K562 (cell line): Measurements from ENCODE around the gene EDEM1. TPM values are rescaled to one million over a fixed set of nuclear protein-coding genes. Genes with fewer than 3 reads are reported as not detected.

Experiments
- CBFA2T3 ChIP-seq: fragments of 450-650 bp; IDR thresholded peaks from 2 replicates; pipeline ENCODE4 v1.6.1; 2017
- CHD2 ChIP-seq: IDR thresholded peaks from 2 replicates; pipeline ENCODE4 v1.6.1; 2011; ENCODE audit warnings: low read depth, low read length
- DIDO1 ChIP-seq: fragments of 450-650 bp; IDR thresholded peaks from 2 replicates; pipeline ENCODE4 v1.6.1; 2016; ENCODE audit warnings: low read depth, missing biosample characterization, missing genetic modification characterization
- HDAC3 ChIP-seq: fragments of 450-650 bp; IDR thresholded peaks from 2 replicates; pipeline ENCODE4 v1.6.1; 2018; ENCODE audit warnings: borderline replicate concordance, mild to moderate bottlenecking, moderate library complexity; ENCODE audit not compliant: partially characterized antibody
- IFI16 ChIP-seq: fragments of 250-450 bp; sonication (Bioruptor Pico); IDR thresholded peaks from 2 replicates; pipeline ENCODE4 v2.1.2; 2022; ENCODE audit warnings: mild to moderate bottlenecking, inconsistent platforms
- LEF1 ChIP-seq: fragments of 450-650 bp; IDR thresholded peaks from 2 replicates; pipeline ENCODE4 v1.6.1; 2016; ENCODE audit warnings: mild to moderate bottlenecking
- NR3C1 ChIP-seq: sonication (generic); formaldehyde crosslinking; IDR thresholded peaks from 2 replicates; pipeline ENCODE4 v1.8.1; 2022; ENCODE audit warnings: missing genetic modification reagents
- TAF1 ChIP-seq: IDR thresholded peaks from 2 replicates; pipeline ENCODE4 v1.6.1; 2011; ENCODE audit warnings: mild to moderate bottlenecking, low read length, moderate library complexity; ENCODE audit not compliant: insufficient read depth, control insufficient read depth, severe bottlenecking; ENCODE audit errors: extremely low read depth
- ZFP36 ChIP-seq: fragments of 150-350 bp; IDR thresholded peaks from 2 replicates; pipeline ENCODE4 v1.6.1; 2018; ENCODE audit warnings: low read length, low read depth; ENCODE audit not compliant: partially characterized antibody
- ZNF551 ChIP-seq: fragments of 250-450 bp; sonication (Bioruptor Pico); IDR thresholded peaks from 2 replicates; pipeline ENCODE4 v1.5.0; 2021; ENCODE audit warnings: mild to moderate bottlenecking, moderate library complexity
- ZNF57 ChIP-seq: fragments of 450-650 bp; formaldehyde crosslinking; IDR thresholded peaks from 2 replicates; pipeline ENCODE4 v1.4.0; 2020; ENCODE audit warnings: mild to moderate bottlenecking, moderate library complexity
- ZNF584 ChIP-seq: fragments of 200-800 bp; sonication (Bioruptor generic); IDR thresholded peaks from 2 replicates; pipeline ENCODE4 v1.6.1; 2016; ENCODE audit warnings: low read depth, mild to moderate bottlenecking, missing genetic modification characterization, missing compliant biosample characterization
- ZNF766 ChIP-seq: fragments of 200-800 bp; sonication (Bioruptor generic); conservative IDR thresholded peaks from 2 replicates; pipeline ENCODE4 v1.6.1; 2016; ENCODE audit warnings: missing genetic modification characterization, missing compliant biosample characterization
- ZNF79 ChIP-seq: fragments of 250-450 bp; sonication (Bioruptor Pico); IDR thresholded peaks from 2 replicates; pipeline ENCODE4 v1.4.0; 2020; ENCODE audit warnings: low read depth, mild to moderate bottlenecking, moderate library complexity
- polyA plus RNA-seq, 8 experiments: library from polyadenylated mRNA; depleted of rRNA in 4 of 8; stranded (reverse) in 5 of 8; unstranded in 3 of 8; fragments of >200 nt; fragmentation: Nextera tagmentation in 2 of 8; fragmentation: Illumina TruSeq in 1 of 8; extraction: Ambion mirVana in 2 of 8; extraction: Trizol in 1 of 8; gene quantifications; 2 replicates each; pipeline versions ENCODE4 v1.2.1 to v1.2.3, GENCODE V29; 2011 to 2014; ENCODE audit warnings: inconsistent platforms in 1 of 8, missing spikeins in 1 of 8
- total RNA-seq, 7 experiments: library from RNA; depleted of rRNA in 6 of 7; stranded (reverse); fragments of >200 nt in 6 of 7; fragmentation: Illumina TruSeq in 2 of 7; extraction: Trizol in 2 of 7; gene quantifications; 2 replicates each; pipeline versions ENCODE4 v1.2.1 to v1.2.3, GENCODE V29; 2011 to 2021; ENCODE audit warnings: low replicate concordance in 1 of 7
- TF ChIP-seq, protein P1 (sequence below), 3 experiments: fragments of 200-800 bp in 1 of 3; fragments of 250-450 bp in 1 of 3; fragments of 450-650 bp in 1 of 3; sonication (Bioruptor Pico) in 1 of 3; sonication (Bioruptor generic) in 1 of 3; formaldehyde crosslinking in 1 of 3; IDR thresholded peaks; 2 replicates each; pipeline versions ENCODE4 v1.6.1 to v1.8.0; 2016 to 2022; ENCODE audit warnings: mild to moderate bottlenecking in 2 of 3, missing genetic modification characterization in 2 of 3, missing compliant biosample characterization in 1 of 3, moderate library complexity in 1 of 3
- TF ChIP-seq, protein P2 (sequence below): sonication (generic); formaldehyde crosslinking; IDR thresholded peaks from 2 replicates; pipeline ENCODE4 v1.8.1; 2023; ENCODE audit warnings: mild to moderate bottlenecking, missing genetic modification reagents
- TF ChIP-seq, protein P3 (sequence below): fragments of 450-650 bp; formaldehyde crosslinking; IDR thresholded peaks from 2 replicates; pipeline ENCODE4 v1.4.0; 2020; ENCODE audit warnings: mild to moderate bottlenecking, moderate library complexity
- TF ChIP-seq, protein P4 (sequence below): fragments of 450-650 bp; formaldehyde crosslinking; IDR thresholded peaks from 2 replicates; pipeline ENCODE4 v1.4.0; 2020; ENCODE audit warnings: mild to moderate bottlenecking, moderate library complexity

The EDEM1 gene
- total and polyA plus RNA-seq, 9 of the 15 experiments (the other 6 are each of a cell fraction or from before 2014, with no cell fraction given), result 6.2 to 36.7 (median 14.3) TPM

DNA sequence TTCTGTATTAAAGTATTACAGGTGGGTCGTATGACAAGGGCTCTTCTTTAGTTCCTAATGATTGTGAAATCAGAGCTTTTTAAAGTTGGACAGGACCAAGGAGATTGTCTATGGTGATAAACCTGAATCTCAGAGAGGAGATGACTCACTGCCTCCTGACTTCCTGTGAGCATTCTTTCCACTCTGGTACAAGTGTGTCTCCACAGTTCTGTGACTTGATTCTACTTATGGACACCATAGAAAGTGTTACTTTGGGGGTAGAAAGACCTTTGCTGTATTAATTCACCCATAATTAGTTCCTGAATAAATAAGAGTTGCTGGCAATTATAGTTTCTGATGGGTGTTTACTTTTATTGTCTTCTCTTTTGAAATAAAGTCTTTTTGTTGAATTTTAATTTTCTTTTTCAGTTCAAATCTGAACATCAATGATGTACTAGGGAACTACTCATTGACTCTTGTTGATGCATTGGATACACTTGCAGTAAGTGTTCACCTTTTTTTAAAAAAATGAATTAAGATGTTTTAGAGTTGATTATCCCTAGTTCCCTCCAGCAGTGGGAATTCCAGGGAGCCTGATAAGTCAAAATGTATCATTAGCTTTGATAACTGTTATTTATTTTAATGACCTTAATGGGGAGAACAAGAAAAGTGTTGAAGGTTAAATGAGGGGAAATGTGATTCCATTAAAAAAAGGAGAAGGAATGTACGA is 7.4 kb downstream of the EDEM1 start (continued):
- TF ChIP-seq, protein P1, sequence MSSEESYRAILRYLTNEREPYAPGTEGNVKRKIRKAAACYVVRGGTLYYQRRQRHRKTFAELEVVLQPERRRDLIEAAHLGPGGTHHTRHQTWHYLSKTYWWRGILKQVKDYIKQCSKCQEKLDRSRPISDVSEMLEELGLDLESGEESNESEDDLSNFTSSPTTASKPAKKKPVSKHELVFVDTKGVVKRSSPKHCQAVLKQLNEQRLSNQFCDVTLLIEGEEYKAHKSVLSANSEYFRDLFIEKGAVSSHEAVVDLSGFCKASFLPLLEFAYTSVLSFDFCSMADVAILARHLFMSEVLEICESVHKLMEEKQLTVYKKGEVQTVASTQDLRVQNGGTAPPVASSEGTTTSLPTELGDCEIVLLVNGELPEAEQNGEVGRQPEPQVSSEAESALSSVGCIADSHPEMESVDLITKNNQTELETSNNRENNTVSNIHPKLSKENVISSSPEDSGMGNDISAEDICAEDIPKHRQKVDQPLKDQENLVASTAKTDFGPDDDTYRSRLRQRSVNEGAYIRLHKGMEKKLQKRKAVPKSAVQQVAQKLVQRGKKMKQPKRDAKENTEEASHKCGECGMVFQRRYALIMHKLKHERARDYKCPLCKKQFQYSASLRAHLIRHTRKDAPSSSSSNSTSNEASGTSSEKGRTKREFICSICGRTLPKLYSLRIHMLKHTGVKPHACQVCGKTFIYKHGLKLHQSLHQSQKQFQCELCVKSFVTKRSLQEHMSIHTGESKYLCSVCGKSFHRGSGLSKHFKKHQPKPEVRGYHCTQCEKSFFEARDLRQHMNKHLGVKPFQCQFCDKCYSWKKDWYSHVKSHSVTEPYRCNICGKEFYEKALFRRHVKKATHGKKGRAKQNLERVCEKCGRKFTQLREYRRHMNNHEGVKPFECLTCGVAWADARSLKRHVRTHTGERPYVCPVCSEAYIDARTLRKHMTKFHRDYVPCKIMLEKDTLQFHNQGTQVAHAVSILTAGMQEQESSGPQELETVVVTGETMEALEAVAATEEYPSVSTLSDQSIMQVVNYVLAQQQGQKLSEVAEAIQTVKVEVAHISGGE (CRISPR knock-in tag; IDR thresholded peaks at IDR 0.05), result no peak
- TF ChIP-seq CBFA2T3 (peak; percentile 54), DIDO1 (tag) (no peak), LEF1 (no peak; the same call in 1 of the 2 replicates), IFI16 (no peak), TAF1 (no peak), ZNF57 (CRISPR knock-in tag) (no peak), ZFP36 (no peak), ZNF584 (CRISPR knock-in tag) (peak; percentile 87), ZNF79 (CRISPR knock-in tag) (peak; percentile 55; the same call in 1 of the 2 replicates), CHD2 (no peak), NR3C1 (no peak), HDAC3 (peak; percentile 72), ZNF766 (CRISPR knock-in tag) (peak; percentile 73), ZNF551 (CRISPR knock-in tag) (0 out of 2 replicates have a peak, but pooled peaks have one; percentile 9)
- TF ChIP-seq, protein P2, sequence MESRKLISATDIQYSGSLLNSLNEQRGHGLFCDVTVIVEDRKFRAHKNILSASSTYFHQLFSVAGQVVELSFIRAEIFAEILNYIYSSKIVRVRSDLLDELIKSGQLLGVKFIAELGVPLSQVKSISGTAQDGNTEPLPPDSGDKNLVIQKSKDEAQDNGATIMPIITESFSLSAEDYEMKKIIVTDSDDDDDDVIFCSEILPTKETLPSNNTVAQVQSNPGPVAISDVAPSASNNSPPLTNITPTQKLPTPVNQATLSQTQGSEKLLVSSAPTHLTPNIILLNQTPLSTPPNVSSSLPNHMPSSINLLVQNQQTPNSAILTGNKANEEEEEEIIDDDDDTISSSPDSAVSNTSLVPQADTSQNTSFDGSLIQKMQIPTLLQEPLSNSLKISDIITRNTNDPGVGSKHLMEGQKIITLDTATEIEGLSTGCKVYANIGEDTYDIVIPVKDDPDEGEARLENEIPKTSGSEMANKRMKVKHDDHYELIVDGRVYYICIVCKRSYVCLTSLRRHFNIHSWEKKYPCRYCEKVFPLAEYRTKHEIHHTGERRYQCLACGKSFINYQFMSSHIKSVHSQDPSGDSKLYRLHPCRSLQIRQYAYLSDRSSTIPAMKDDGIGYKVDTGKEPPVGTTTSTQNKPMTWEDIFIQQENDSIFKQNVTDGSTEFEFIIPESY (CRISPR knock-in tag), result no peak
- TF ChIP-seq, protein P3, sequence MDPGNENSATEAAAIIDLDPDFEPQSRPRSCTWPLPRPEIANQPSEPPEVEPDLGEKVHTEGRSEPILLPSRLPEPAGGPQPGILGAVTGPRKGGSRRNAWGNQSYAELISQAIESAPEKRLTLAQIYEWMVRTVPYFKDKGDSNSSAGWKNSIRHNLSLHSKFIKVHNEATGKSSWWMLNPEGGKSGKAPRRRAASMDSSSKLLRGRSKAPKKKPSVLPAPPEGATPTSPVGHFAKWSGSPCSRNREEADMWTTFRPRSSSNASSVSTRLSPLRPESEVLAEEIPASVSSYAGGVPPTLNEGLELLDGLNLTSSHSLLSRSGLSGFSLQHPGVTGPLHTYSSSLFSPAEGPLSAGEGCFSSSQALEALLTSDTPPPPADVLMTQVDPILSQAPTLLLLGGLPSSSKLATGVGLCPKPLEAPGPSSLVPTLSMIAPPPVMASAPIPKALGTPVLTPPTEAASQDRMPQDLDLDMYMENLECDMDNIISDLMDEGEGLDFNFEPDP (CRISPR knock-in tag), result no peak
- TF ChIP-seq, protein P4, sequence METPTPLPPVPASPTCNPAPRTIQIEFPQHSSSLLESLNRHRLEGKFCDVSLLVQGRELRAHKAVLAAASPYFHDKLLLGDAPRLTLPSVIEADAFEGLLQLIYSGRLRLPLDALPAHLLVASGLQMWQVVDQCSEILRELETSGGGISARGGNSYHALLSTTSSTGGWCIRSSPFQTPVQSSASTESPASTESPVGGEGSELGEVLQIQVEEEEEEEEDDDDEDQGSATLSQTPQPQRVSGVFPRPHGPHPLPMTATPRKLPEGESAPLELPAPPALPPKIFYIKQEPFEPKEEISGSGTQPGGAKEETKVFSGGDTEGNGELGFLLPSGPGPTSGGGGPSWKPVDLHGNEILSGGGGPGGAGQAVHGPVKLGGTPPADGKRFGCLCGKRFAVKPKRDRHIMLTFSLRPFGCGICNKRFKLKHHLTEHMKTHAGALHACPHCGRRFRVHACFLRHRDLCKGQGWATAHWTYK (CRISPR knock-in tag), result no peak
